Measurements from ENCODE around the gene TIGD3.

DNA sequence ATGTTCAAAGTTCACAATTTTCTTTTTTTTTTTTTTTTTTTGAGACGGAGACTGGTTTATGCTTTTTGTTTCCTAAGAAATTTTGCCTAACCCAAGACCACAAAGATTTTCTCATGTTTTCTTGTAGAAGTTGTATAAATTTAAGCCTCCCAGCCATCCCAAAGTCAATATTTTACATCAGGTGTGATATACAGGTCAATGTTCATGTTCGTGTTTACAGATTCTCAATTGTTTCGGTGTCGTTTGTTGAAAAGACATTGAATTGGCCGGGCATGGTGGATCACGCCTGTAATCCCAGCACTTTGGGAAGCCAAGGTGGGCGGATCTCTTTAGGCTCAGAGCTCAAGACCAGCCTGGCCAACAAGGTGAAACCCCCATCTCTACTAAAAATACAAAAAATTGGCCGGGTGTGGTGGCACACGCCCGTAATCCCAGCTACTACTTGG lies 47.3 kb downstream of the TIGD3 start:
- TF ChIP-seq, protein P1, sequence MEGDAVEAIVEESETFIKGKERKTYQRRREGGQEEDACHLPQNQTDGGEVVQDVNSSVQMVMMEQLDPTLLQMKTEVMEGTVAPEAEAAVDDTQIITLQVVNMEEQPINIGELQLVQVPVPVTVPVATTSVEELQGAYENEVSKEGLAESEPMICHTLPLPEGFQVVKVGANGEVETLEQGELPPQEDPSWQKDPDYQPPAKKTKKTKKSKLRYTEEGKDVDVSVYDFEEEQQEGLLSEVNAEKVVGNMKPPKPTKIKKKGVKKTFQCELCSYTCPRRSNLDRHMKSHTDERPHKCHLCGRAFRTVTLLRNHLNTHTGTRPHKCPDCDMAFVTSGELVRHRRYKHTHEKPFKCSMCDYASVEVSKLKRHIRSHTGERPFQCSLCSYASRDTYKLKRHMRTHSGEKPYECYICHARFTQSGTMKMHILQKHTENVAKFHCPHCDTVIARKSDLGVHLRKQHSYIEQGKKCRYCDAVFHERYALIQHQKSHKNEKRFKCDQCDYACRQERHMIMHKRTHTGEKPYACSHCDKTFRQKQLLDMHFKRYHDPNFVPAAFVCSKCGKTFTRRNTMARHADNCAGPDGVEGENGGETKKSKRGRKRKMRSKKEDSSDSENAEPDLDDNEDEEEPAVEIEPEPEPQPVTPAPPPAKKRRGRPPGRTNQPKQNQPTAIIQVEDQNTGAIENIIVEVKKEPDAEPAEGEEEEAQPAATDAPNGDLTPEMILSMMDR (IDR thresholded peaks at IDR 0.05; ENCODE audit: low read length), result no peak
- TF ChIP-seq EZH2 (optimal IDR thresholded peaks at IDR 0.05; ENCODE audit: low read depth, low read length) (no peak), EZH2phosphoT487 (IDR thresholded peaks at IDR 0.05; ENCODE audit: low read length) (no peak)

All from MM.1S (cell line).